Astrocyte of the cerebellum (primary cell): ENCODE measurements around the gene TFG.

ENCODE experiments used
- DNase-seq: peaks from one replicate; pipeline ENCODE4 v3.0.0-alpha.2; 2011; ENCODE audit warnings: low read depth
- H3K4me3 ChIP-seq: 2 replicates; pipeline ENCODE4 v1.5.1; 2011; ENCODE audit warnings: mild to moderate bottlenecking, low read depth, low read length, moderate library complexity
- in situ Hi-C: cut with HindIII; loops from 2 replicates; pipeline ENCODE4 v1.10.0; 2017; ENCODE audit warnings: low sequenced_read_pairs
- TF ChIP-seq, protein P1 (sequence below): IDR thresholded peaks from 2 replicates; pipeline ENCODE4 v1.5.1; 2012; ENCODE audit warnings: low read length, low read depth, moderate library complexity, mild to moderate bottlenecking; ENCODE audit errors: missing control alignments

Gene TFG

GRCh38 chr3:100798012-100798411 lies 88.7 kb downstream of the TFG start:
- DNase-seq: no peak
- in situ Hi-C loops: no loop called here
- TF ChIP-seq, protein P1, sequence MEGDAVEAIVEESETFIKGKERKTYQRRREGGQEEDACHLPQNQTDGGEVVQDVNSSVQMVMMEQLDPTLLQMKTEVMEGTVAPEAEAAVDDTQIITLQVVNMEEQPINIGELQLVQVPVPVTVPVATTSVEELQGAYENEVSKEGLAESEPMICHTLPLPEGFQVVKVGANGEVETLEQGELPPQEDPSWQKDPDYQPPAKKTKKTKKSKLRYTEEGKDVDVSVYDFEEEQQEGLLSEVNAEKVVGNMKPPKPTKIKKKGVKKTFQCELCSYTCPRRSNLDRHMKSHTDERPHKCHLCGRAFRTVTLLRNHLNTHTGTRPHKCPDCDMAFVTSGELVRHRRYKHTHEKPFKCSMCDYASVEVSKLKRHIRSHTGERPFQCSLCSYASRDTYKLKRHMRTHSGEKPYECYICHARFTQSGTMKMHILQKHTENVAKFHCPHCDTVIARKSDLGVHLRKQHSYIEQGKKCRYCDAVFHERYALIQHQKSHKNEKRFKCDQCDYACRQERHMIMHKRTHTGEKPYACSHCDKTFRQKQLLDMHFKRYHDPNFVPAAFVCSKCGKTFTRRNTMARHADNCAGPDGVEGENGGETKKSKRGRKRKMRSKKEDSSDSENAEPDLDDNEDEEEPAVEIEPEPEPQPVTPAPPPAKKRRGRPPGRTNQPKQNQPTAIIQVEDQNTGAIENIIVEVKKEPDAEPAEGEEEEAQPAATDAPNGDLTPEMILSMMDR: no peak
- H3K4me3 ChIP-seq: no peak overlapping the region
